Right renal pelvis (tissue), 4 donors: ENCODE results near the gene HES5. TPM values are rescaled to one million over a fixed set of nuclear protein-coding genes. Genes with fewer than 3 reads are reported as not detected.
"Not testable (repeated sequence)": the region's sequence is repeated elsewhere in the genome, so short reads cannot be mapped to it uniquely, and the experiment has no call there.

Experiments
- DNase-seq, 4 donors: peaks; one replicate each; pipeline ENCODE4 v3.0.0-alpha.2; 2013; ENCODE audit warnings: low read depth in 4 of 4, low spot score in 3 of 4, missing footprints in 1 of 4
- polyA plus RNA-seq, 4 donors: library from polyadenylated mRNA; unstranded; fragments of 120-200 nt; gene quantifications; one replicate each; pipeline ENCODE4 v1.2.1, GENCODE V29; 2013; ENCODE audit not compliant: insufficient read length in 4 of 4

HES5 gene
- polyA plus RNA-seq, 4 donors = 0.32 to 0.56 (median 0.49) TPM

DNA sequence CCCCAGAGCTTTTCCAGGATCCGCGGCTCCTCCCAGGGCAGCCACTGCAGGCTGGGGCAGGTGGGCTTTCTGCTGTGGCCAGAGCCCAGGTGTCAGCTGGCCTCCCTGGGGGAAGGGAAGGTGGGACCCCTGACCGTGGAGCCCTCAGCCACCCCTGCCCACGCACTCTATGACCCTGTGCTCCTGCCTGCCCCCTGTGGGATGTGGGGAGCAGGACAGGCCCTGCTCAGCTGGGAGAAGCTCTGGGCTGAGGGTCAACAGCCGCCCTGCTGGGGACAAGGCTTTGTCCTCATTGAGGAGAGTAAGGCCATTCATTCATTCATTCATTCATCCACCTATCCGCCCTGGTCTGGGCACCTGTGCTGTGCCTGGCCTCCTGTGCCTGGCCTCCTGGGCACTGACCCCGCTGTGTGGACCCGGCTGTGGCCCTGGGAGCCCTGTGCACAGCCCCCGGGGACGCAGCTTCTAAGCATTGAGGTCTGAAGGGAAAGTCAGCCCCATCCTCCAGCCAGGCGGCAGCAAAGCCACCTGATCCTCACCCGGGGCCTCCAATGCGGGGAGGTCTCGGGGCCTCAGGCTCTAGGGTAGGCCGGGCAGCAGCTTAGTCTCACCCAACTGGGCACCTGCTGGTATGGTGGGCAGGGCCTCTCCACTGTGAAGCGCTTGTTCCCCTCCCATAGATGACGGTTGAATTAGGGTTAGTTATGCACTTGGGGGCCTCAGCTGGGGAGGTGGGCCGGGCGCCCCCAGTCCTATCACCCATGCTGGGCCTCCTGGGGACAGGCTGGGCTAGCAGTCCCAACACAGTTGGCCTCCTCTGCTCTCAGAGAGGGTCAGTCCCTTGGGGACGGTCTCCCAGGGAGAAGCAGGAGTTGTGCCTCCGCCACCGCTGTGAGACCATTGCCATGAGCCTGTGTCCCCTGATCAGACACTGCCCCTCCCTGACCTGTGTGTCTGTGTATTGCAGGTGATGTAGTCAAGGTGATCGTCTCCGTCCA lies 32.1 kb upstream of the HES5 start:
- DNase-seq = no peak

DNA sequence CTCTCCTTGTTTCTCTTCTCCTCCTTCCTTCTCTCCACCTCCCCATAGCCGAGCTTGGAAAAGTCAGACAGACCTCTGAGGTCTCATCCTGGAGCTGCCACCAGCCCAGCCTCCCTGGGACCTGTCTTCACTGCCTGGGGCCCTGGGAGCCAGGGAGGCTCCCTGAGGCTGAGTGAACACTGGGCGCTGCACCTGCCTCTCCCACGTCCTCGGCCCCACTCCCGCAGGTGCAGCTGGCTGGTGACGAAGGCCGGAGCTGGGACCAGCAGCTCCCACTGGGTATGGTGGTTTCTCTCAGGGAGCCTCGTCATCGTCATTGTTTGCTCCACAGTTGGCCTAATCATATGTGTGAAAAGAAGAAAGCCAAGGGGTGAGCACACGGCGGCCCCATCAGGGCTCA lies 31.4 kb upstream of the HES5 start:
- no peak for DNase-seq

DNA sequence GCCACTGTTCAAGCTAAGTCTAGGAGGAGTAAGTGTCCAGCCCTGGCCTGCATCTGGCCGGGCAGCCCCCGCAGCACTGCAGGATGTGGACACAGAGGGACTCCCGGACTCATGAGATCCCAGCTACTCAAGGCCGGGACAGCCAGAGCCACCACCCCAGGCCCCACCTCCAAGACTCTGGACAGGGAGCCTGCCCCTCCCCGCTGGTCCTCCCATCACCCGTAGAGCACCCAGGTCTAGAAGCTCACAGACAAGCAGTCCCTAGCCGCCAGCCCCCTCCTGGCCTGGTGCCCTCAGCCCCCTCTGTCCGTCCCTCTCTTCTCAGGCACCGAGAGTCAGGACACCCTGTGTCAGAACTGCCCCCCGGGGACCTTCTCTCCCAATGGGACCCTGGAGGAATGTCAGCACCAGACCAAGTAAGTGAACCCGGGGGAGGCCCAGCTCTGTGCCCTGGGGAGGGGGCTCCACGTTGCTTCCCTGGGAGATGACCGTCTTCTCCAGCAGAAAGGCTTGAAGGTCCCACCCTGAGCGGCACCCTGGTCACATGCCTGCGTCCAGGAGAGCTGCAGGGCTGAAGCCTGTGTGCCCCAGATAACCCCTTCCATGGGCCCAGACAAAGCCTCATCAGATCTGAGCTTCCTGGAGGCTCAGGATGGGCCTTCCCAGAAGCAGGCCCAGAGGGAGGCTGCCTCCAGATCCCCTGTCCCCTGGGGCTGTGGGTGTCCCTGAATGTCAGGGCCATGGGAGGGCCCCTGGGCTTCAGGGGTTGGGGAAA lies 30.4 kb upstream of the HES5 start:
- DNase-seq = no peak

DNA sequence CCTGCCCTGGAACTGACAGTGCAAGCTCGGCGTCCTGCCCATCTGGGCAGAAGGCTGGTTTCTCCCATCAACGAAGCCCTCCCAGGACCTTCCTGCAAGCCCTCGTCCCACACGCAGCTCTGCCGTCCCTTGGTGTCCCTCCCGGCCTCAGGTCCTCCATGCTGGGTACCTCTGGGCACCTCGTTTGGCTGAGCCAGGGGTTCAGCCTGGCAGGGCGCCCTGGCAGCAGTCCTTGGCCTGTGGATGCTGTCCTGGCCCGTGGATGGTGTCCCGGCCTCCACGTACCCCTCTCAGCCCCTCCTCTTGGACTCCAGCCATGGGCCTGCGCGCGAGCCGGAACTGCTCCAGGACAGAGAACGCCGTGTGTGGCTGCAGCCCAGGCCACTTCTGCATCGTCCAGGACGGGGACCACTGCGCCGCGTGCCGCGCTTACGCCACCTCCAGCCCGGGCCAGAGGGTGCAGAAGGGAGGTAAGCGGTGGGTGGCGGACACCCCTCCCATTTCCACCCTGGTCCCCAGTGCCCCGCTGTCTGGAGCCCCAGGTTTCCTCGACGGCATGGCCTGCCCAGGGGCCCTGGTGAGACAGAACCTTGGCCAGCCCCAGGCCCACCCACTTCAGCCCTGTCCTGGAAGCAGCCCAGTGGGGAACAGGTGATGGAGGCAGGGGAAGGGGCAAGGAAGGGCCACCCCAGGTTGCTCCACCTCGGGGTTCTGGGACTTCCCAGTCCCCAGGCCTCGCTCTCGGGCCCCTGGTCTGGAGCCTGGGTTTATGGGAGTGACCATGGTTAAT lies 29.6 kb upstream of the HES5 start:
- no peak for DNase-seq

DNA sequence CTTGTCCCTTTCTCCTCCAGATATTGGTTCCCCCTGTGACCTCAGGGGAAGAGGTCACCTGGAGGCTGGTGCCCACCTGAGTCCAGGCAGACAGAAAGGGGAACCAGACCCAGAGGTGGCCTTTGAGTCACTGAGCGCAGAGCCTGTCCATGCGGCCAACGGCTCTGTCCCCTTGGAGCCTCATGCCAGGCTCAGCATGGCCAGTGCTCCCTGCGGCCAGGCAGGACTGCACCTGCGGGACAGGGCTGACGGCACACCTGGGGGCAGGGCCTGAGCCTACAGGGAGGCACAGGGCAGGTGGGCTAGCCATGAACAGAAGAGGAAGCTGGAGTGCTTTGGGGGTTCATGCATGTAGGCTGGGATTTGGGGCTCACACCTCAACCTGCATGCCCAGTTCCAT lies 28.8 kb upstream of the HES5 start:
- no peak for DNase-seq

DNA sequence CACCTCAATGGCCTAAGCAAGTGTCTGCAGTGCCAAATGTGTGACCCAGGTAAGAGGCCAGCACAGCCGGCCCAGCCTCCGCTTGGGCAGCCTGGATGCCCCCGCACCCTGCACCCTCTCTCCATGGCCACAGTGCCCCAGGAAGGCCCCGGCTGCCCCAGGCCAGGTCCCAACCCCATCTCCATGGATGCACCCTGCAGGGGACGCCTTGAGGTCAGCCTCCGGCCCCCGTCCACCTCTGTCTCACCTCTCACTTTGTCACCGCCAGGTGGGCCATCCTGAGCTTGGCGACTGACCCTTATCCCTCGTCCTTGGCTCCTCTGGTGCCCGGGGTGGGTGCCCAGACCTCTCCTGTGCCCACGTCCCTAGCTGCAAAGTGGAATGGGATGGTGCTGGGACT lies 28.4 kb upstream of the HES5 start:
- DNase-seq = no peak

DNA sequence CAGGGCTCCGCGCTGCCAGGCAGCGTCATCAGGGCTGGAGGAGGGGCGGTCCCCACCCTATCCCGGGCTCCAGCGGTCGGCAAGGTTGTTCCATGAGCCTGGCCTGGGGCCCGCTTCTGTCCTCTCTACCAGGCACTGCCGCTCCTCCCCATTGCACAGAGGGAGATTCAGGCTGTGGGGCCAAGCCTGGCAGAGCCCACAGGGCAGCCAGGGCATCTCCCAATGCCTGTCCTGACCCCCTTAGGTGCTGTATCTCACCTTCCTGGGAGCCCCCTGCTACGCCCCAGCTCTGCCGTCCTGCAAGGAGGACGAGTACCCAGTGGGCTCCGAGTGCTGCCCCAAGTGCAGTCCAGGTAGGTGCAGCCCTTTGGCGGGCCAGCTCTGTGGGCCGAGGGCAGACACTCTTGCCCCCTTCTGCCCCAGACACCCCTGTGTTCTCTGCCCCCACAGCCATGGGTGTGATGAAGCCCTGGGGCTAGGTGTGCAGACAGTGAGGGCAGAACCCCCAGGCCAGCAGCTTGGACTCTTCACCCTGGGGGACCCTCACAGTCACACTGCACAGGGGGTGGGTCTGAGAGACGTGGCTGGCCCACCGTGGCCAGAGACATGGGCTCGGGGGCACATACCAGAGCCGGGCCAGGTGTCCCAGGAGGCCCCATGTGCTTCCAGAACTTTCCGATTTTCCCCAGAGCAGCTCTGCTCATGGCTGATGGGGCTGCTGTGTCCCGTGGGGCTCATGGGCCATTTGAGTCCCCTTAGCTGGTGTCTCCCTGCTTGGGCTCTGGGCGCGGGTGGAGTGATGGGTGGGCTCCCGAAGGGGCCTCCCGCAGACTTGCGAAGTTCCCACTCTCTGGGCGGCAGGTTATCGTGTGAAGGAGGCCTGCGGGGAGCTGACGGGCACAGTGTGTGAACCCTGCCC lies 27.7 kb upstream of the HES5 start:
- DNase-seq = no peak

DNA sequence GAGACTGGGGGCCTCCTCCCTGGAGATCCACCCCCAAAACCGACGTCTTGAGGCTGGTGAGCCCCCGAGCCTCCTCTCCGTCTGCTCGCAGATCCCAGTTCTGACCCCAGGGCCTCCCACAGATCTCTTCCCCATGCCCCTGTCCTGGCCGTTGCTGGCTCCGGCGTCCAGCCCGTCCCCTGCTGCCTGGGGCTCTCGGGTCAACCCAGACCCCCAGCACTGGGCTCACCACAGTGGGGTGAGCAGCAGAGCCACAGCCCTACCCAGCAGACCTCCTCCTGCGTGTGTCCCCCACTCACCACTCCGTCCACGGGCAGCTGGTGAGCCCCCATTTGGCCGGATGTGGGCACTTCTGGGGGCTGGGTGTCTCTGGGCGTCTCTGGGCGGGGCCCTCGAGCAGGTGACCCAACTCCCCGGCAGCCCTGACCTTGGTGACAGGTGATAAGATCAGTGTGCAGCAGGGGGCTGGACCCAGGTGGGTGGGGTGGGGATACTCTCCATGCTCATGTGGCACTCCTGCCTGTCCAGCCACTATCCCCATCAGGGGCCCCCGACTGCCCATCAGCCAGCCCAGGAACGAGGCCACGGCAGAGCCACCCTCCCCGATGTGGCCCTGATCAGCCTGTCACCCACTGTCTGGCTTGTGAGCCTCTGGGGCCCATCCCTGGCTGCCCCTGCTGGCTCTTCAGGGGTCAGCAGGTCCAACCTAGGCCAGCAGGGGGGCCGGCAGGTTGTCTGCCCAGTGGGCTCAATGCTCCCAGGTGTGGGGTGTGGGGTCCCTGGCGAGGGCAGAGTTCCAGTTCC lies 26.8 kb upstream of the HES5 start:
- DNase-seq = no peak

DNA sequence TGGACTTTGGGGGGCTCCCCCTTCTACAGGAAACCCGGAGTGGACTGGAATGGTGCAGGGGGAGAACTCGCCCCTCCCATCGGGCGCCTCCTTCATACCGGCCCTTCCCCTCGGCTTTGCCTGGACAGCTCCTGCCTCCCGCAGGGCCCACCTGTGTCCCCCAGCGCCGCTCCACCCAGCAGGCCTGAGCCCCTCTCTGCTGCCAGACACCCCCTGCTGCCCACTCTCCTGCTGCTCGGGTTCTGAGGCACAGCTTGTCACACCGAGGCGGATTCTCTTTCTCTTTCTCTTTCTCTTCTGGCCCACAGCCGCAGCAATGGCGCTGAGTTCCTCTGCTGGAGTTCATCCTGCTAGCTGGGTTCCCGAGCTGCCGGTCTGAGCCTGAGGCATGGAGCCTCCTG lies 26.2 kb upstream of the HES5 start, which contains the start of gene TNFRSF14:
Gene TNFRSF14 (plus strand): TSS at position 95 of the 401 bp plus-strand sequence. CDS start 294 bp downstream, at position 389.
- DNase-seq = no peak

DNA sequence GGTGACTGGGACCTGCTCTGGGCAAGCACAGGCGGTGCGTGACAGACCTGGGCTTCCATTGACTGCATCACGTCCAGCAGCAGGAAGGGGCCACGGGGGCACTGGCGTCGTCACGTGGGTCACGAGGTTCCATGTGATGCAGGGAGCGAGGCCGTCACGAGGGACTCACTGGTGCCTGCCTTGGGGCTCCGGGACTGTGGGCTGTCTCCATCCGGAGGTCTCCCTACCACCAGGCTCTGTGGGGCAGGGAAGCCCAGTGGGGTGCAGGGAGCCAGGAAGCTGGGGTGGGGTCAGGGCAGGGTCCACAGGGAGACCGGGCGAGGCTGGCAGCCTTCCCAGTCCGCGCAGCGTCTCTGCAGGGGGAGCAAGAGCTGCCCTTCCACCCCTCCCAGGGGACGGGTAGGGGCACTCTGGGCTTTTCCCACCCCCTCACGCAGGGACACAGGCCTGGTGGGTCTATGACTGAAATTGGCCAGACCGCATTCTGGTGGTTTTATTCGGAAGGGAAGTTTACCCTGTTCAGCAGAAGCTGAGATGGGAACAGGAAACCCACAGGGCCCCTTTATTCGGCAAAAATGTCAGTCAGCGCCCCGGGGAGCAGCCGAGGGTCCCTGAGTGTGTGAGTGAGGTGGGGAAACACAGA lies 25.7 kb upstream of the HES5 start:
- no peak for DNase-seq

DNA sequence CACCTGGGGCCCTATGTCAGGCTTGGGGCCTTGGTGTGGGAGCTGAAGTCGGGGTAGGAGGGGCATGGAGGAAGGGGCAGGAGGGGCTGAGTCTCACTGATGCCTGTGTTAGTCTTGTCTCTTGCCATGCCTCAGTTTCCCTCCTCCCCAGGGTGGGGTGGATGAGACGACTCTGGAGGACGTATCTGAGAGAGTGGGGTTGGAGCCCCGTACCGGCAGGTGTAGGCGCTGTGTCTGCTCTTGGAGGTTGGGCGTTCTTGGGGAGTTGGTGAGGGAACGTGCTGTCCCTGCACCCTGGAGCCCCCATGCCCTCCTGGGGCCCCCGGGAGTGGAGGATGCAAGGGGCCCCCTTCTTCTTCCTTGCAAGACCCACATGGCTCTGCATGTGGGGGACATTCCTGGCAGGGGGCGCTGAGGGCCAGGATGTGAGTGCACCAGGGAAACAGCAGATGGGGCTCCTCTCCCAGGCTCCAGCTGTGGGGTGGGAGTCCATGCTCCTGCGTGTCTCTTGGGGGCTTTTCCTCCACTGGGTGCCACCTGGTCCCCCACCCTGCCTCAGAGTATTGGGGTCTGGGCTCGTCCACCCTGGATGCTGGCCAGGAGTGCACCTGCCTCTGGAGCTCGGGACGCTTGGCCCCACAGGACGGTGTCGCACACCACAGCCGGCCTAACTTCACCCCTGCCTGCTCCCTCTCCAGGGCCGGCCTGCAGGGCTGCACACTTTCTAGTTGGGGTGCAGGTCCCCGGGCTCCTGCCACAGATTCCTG lies 24.7 kb upstream of the HES5 start:
- DNase-seq = no peak

DNA sequence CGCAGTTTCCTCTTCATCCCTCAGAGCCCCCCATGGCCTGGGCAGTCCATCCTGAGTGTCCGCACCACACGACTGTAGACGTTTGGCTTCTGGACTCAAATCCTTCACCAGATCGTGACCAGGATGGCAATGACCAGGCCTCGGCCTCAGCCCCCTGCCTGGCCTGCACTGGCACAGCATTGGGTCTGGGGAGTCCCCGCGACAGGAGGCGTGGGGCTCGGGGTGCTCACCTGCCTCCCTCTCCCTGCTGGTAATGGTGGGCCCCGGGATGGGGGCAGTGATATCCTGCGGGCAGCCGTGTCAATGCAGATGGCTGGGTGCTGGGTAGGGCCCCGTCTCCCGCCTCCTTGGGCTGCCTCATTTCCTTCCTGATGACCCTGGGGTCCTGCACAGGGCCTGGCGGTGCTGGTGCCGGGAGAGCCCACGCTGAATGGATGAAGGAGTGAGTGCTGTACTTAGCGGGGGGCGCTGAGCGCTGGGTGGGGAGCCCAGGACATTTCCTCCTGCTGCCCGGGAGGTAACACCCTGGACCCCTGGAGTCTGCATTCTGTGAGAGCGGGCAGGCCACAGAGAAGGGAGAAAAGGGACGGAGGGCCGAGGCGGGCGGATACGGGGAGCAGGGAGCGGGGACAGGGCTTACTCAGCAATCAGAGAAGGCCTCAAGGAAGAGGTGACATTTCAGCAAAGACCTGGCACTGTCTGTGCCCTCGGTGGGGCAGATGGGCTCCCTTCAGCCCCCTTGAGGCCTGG lies 24.0 kb upstream of the HES5 start:
- no peak for DNase-seq

DNA sequence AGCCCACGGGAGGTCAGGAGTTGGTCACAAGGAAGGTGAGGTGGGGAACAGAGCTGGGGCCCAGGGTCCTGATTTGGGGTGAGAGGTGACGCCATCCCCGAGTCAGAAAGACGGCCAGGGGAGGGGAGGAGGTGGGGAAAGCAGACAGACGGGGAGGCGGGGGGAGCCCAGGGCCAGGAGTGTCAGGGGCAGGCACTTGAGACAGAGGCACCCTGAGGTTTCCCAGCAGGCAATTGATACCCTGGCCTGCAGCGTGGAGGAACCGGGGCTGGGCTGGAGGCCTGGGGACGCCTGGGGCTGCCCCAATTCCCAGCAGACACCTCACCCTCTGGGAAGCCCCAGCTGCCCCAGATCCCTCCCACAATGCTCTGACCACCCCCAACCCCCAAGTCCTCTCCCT lies 23.0 kb upstream of the HES5 start:
- not testable (repeated sequence) for DNase-seq

DNA sequence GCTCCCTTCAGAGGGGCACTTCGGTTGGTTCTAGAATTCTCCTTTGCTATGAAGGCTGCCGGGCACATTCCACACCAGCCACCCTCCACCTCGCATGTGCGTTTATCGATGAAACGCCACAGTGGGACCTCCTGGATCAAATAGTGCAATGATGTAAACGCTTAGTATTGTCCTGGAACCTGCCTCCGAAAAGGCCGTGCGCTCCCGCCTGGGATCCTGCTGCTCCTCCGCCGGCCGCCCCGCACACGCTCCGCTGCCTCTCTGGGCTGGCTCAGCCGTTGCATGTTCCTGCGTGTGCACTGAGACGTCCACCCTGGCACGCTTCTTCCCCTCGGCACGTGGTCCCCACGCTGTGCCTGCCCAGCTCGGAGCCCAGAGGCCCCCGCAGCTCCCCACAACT lies 22.1 kb upstream of the HES5 start:
- no peak for DNase-seq

DNA sequence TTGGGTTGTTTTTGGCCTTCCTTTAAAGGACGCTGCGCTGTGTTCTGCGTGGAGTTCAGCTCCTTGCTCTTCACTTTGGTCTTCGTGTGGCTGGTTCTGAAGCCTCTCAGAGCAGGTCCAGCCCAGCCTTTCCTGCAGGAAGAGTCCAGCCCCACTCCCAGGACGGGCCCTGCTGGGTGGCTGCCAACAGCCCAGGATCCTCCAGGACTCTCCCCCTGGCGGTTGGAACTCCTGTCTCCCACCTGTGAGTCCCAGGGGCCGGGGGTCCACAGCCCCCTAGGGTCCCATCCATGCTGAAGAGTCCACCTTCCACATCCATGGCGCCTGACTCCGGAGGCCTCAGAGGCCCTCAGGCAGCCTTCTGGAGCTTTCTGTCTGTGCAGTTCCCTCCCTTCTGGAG lies 21.5 kb upstream of the HES5 start:
- DNase-seq = not testable (repeated sequence)

DNA sequence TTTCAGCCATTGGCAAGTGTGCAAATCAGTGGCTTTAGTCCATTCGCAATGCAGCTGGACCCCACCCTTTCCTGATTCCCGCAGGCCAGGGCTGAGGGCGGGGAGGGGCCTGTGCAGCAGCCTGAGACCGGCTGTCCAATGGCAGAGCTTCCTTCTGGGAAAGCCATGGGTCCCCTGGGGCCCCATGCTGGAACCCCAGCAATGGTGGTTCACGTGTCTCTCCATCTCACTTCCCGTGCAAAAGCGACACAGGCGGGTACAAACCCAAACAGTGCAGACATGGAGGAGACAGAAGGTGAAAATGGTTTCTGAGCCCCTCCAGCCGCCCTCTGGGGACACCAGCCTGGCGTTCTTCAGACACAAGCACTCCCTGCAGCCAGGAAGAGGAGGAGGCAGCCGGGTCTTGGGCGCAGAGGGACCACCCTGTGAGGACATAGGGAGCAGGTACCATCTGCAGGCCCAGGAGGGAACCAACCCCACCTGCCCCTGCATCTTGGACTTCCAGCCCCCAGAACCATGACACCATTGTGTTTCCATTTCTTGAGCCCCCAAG lies 20.3 kb upstream of the HES5 start:
- DNase-seq = not testable (repeated sequence)
